ENCODE data around the gene CCDC27.

- TF ChIP-seq CTCF (IDR thresholded peaks at IDR 0.05; ENCODE audit: insufficient read depth, low read depth, low read length) (no peak), EZH2 (IDR thresholded peaks at IDR 0.05; ENCODE audit: insufficient read depth, low read length) (no peak)
Measured at GRCh38 chr1:3717715-3718601, 34.3 kb upstream of the CCDC27 start.
